GM23248 (cell line): ENCODE measurements around the gene INHBB.

Experiments
- EZH2 ChIP-seq: fragments of 200-600 bp; sonication (generic); IDR thresholded peaks from 2 replicates; pipeline ENCODE4 v1.6.1; 2018; ENCODE audit warnings: antibody characterized with exemption, mild to moderate bottlenecking; ENCODE audit not compliant: insufficient read depth, poor library complexity, severe bottlenecking
- EZH2phosphoT487 ChIP-seq: fragments of 200-600 bp; sonication (generic); IDR thresholded peaks from 2 replicates; pipeline ENCODE4 v1.6.1; 2018; ENCODE audit warnings: antibody characterized with exemption, moderate library complexity, mild to moderate bottlenecking, low read depth; ENCODE audit not compliant: insufficient read depth

DNA sequence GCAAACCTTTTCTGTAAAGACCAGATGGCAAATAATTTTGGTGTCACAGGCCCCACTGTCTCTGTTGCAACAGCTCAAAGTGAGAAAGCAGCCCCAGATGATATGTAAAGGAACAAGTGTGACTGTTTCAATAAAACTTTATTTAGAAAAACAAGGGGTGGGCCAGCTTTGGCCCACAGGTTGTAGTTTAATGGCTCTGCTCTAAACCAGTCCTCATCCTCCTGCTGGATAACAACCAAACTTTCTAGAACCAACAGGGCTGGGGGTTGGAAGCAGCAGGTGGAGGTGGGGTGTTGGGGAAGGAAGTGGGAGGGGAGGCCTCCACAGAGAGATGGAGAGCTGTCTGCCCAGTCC, 28.8 kb upstream of the INHBB start:
- TF ChIP-seq EZH2 (no peak), EZH2phosphoT487 (no peak)
